Activated CD4-positive, alpha-beta T cell treated with anti-CD3 and anti-CD28 coated beads for 36 hours (primary cell): ENCODE measurements around the gene CPN2. TPM values are rescaled to one million over a fixed set of nuclear protein-coding genes. Genes with fewer than 3 reads are reported as not detected.

ENCODE experiments used
- ATAC-seq: fragments of 200-7000 bp; cut with Tn5 transposase; one replicate; pipeline ENCODE4 v1.10.0; 2021; ENCODE audit warnings: mild to moderate bottlenecking, moderate library complexity
- CTCF ChIA-PET: fragments of 350-600 bp; sonication (Branson Sonifier 250); formaldehyde crosslinking; loops from one replicate; lab custom pipeline; 2021; ENCODE audit warnings: antibody characterized with exemption; lab: Charles Lee
- POLR2A ChIA-PET: fragments of 350-600 bp; sonication (Branson Sonifier 250); formaldehyde crosslinking; loops from one replicate; lab custom pipeline; 2021; ENCODE audit warnings: antibody characterized with exemption, inconsistent platforms; lab: Charles Lee
- DNase-seq: peaks from one replicate; pipeline ENCODE4 v3.0.0-alpha.2; 2020
- H3K27ac Mint-ChIP-seq: one replicate; pipeline ENCODE4 v1.8.0; 2021; ENCODE audit warnings: mixed read lengths
- H3K27me3 Mint-ChIP-seq: one replicate; pipeline ENCODE4 v1.8.0; 2021; ENCODE audit warnings: mixed read lengths
- H3K36me3 Mint-ChIP-seq: one replicate; pipeline ENCODE4 v1.8.0; 2021; ENCODE audit warnings: low read depth, mixed read lengths
- H3K4me1 Mint-ChIP-seq: one replicate; pipeline ENCODE4 v1.8.0; 2021; ENCODE audit warnings: mixed read lengths
- H3K4me3 Mint-ChIP-seq: one replicate; pipeline ENCODE4 v1.8.0; 2021; ENCODE audit warnings: mild to moderate bottlenecking, moderate library complexity, mixed read lengths
- H3K9me3 Mint-ChIP-seq: one replicate; pipeline ENCODE4 v1.8.0; 2021; ENCODE audit warnings: low read depth, mixed read lengths
- intact Hi-C, 2 experiments: fragments of 100-400 bp; cut with DNase I in 1 of 2; cut with micrococcal nuclease in 1 of 2; formaldehyde crosslinking; loops; one replicate each; pipeline versions ENCODE4 v1.14.2 to v1.15.1; 2022 to 2024; cut with DNase I, micrococcal nuclease
- total RNA-seq, 2 experiments: library from RNA; stranded (reverse); gene quantifications; one replicate each; pipeline ENCODE4 v1.2.3, GENCODE V29; 2021

CPN2 gene
- total RNA-seq, 2 experiments from 2014 or later: not detected

GRCh38 chr3:194352667-194353246 is 1.6 kb upstream of the CPN2 start:
- ATAC-seq (no peak), DNase-seq (no peak)
- POLR2A ChIA-PET: no interaction called here
- Mint-ChIP-seq H3K4me1 (no peaks in the 10 kb centered on the region), H3K36me3 (no peaks in the 10 kb centered on the region), H3K27me3 (no peaks in the 10 kb centered on the region), H3K4me3 (no peak overlapping the region), H3K9me3 (no peaks in the 10 kb centered on the region), H3K27ac (no peak overlapping the region)
- CTCF ChIA-PET: interaction anchor here (1.3 kb wide), 1 partner anchor 8 kb away, joined by 3 read pairs; no protein-coding TSS in a partner anchor
- intact Hi-C loops: no loop called here

DNA sequence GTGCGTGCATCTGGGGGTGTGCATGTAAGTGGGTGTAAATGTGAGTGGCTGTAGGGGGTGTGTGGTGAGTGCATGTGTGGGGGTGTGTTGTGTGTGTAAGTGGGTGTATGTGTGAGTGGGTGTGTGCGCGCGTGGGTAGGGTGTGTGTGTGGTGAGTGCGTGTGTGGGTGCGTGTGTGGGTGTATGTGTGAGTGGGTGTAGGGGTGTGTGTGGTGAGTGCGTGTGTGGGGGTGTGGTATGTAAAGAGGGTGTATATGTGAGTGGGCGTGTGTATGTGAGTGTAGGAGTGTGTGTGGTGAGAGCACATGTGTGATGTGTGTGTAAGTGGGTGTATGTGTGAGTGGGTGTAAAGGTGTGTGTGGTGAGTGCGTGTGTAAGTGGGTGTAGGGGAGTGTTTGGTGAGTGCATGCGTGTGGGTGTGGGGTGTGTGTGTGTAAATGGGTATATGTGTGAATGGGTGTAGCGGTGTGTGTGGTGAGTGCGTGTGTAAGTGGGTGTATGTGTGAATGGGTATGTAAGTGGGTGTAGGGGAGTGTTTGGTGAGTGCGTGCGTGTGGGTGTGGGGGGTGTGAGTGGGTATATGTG is 916 bp upstream of the CPN2 start:
- Mint-ChIP-seq H3K27ac (no peak overlapping the region), H3K27me3 (no peaks in the 10 kb centered on the region), H3K4me3 (no peak overlapping the region), H3K9me3 (no peaks in the 10 kb centered on the region), H3K4me1 (no peaks in the 10 kb centered on the region), H3K36me3 (no peaks in the 10 kb centered on the region)
- CTCF ChIA-PET: interaction anchor here (0.6 kb wide), 1 partner anchor 758 kb away, joined by 3 read pairs; no protein-coding TSS in a partner anchor
- no peak for DNase-seq
- no peak for ATAC-seq
- intact Hi-C loops: no loop called here
- POLR2A ChIA-PET: no interaction called here

- CTCF ChIA-PET: interaction anchor here (0.8 to 1.3 kb wide), 4 partner anchors 9 to 244 kb away, joined by 3 to 4 read pairs (median 3); no protein-coding TSS in a partner anchor
- no peaks in the 10 kb centered on the region for H3K9me3 Mint-ChIP-seq
- no peak overlapping the region for H3K4me3 Mint-ChIP-seq
- ATAC-seq (no peak), DNase-seq (no peak)
- no peaks in the 10 kb centered on the region for H3K27me3 Mint-ChIP-seq
- intact Hi-C loops: no loop called here
- no peak overlapping the region for H3K27ac Mint-ChIP-seq
- POLR2A ChIA-PET: interaction anchor here (0.6 kb wide), 1 partner anchor 170 kb away, joined by 3 read pairs; no protein-coding TSS in a partner anchor
- H3K4me1 Mint-ChIP-seq: no peaks in the 10 kb centered on the region
- no peaks in the 10 kb centered on the region for H3K36me3 Mint-ChIP-seq
Measured at GRCh38 chr3:194350726-194351071, 429 bp downstream of the CPN2 start.

GRCh38 chr3:194348354-194348753 is 2.8 kb downstream of the CPN2 start:
- DNase-seq (no peak), ATAC-seq (no peak)
- H3K27me3 Mint-ChIP-seq: peaks cover 2% of the 10 kb centered on the region
- no peak overlapping the region for H3K4me3 Mint-ChIP-seq
- no peaks in the 10 kb centered on the region for H3K36me3 Mint-ChIP-seq
- no peaks in the 10 kb centered on the region for H3K4me1 Mint-ChIP-seq
- intact Hi-C loops: no loop called here
- no peak overlapping the region for H3K27ac Mint-ChIP-seq
- no peaks in the 10 kb centered on the region for H3K9me3 Mint-ChIP-seq
- CTCF ChIA-PET: no interaction called here
- POLR2A ChIA-PET: no interaction called here

- Mint-ChIP-seq H3K9me3 (no peaks in the 10 kb centered on the region), H3K27me3 (peaks cover 2% of the 10 kb centered on the region), H3K27ac (no peak overlapping the region), H3K4me3 (no peak overlapping the region), H3K36me3 (no peaks in the 10 kb centered on the region), H3K4me1 (no peaks in the 10 kb centered on the region)
- DNase-seq (no peak), ATAC-seq (no peak)
- intact Hi-C loops: no loop called here
- ChIA-PET POLR2A (interaction anchor here (0.6 kb wide), 1 partner anchor 561 kb away, joined by 3 read pairs; no protein-coding TSS in a partner anchor), CTCF (interaction anchor here (0.5 to 4.0 kb wide), 9 partner anchors 9 to 179 kb away, joined by 3 to 18 read pairs (median 4); no protein-coding TSS in a partner anchor)
Measured at GRCh38 chr3:194346621-194347020, 4.5 kb downstream of the CPN2 start.

- H3K36me3 Mint-ChIP-seq: no peaks in the 10 kb centered on the region
- H3K27ac Mint-ChIP-seq: no peak overlapping the region
- ChIA-PET CTCF (interaction anchor here (0.5 to 4.0 kb wide), 9 partner anchors 10 to 248 kb away, joined by 3 to 18 read pairs (median 4); no protein-coding TSS in a partner anchor), POLR2A (no interaction called here)
- DNase-seq (no peak), ATAC-seq (no peak)
- intact Hi-C loops: no loop called here
- peaks cover 2% of the 10 kb centered on the region for H3K27me3 Mint-ChIP-seq
- no peak overlapping the region for H3K4me3 Mint-ChIP-seq
- no peaks in the 10 kb centered on the region for H3K4me1 Mint-ChIP-seq
- H3K9me3 Mint-ChIP-seq: no peaks in the 10 kb centered on the region
Measured at GRCh38 chr3:194346035-194346434, 5.1 kb downstream of the CPN2 start.

DNA sequence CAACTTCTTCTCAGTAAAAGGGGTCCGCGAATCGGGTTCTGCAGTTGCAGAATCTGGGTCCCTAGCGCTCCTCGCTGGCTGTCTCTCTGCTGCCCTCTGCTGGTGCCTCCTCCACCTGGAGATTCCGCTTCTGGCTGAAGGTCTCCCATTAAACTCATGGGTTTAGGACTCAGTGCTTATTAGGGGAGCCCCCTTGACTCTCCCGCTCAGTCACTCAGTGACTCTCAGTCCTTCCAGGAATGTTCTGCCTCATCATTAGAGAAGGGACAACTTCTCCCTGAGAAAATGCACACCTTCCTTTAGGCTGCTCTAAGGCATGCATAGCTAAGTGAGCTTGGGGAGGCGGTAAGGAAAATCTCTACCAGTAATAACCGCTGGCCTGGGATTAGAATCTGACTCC is 7.1 kb downstream of the CPN2 start:
- DNase-seq (peak; percentile 87), ATAC-seq (peak; percentile 80)
- ChIA-PET CTCF (interaction anchor here (0.6 to 4.0 kb wide), 34 partner anchors 9 to 678 kb away, joined by 3 to 59 read pairs (median 4); no protein-coding TSS in a partner anchor), POLR2A (no interaction called here)
- Mint-ChIP-seq H3K9me3 (no peaks in the 10 kb centered on the region), H3K27ac (no peak overlapping the region), H3K27me3 (peaks cover 2% of the 10 kb centered on the region), H3K36me3 (no peaks in the 10 kb centered on the region), H3K4me3 (no peak overlapping the region), H3K4me1 (no peaks in the 10 kb centered on the region)
- intact Hi-C loops: loop anchor here in 1 of 2 experiments (1.0 kb wide), 1 partner anchor 60 kb away; no protein-coding TSS in a partner anchor

- H3K27ac Mint-ChIP-seq: no peak overlapping the region
- ATAC-seq: no peak
Measured at GRCh38 chr3:194343561-194343893, 7.6 kb downstream of the CPN2 start.

GRCh38 chr3:194342861-194343560 is 8.1 kb downstream of the CPN2 start:
- DNase-seq (no peak), ATAC-seq (no peak)
- H3K9me3 Mint-ChIP-seq: no peaks in the 10 kb centered on the region
- no peaks in the 10 kb centered on the region for H3K36me3 Mint-ChIP-seq
- H3K27me3 Mint-ChIP-seq: peaks cover 2% of the 10 kb centered on the region
- POLR2A ChIA-PET: no interaction called here
- CTCF ChIA-PET: interaction anchor here (0.6 to 4.0 kb wide), 31 partner anchors 9 to 677 kb away, joined by 3 to 59 read pairs (median 4); no protein-coding TSS in a partner anchor
- H3K27ac Mint-ChIP-seq: no peak overlapping the region
- intact Hi-C loops: no loop called here
- H3K4me3 Mint-ChIP-seq: no peak overlapping the region
- H3K4me1 Mint-ChIP-seq: no peaks in the 10 kb centered on the region

More at GRCh38 chr3:194343561-194343893, 7.6 kb downstream of the CPN2 start:
- intact Hi-C loops: no loop called here
- H3K4me3 Mint-ChIP-seq: no peak overlapping the region
- CTCF ChIA-PET: interaction anchor here (0.6 to 4.0 kb wide), 29 partner anchors 9 to 678 kb away, joined by 3 to 59 read pairs (median 4); no protein-coding TSS in a partner anchor
- no peaks in the 10 kb centered on the region for H3K4me1 Mint-ChIP-seq
- H3K36me3 Mint-ChIP-seq: no peaks in the 10 kb centered on the region
- POLR2A ChIA-PET: no interaction called here
- peaks cover 2% of the 10 kb centered on the region for H3K27me3 Mint-ChIP-seq
- no peak for DNase-seq
- H3K9me3 Mint-ChIP-seq: no peaks in the 10 kb centered on the region

DNA sequence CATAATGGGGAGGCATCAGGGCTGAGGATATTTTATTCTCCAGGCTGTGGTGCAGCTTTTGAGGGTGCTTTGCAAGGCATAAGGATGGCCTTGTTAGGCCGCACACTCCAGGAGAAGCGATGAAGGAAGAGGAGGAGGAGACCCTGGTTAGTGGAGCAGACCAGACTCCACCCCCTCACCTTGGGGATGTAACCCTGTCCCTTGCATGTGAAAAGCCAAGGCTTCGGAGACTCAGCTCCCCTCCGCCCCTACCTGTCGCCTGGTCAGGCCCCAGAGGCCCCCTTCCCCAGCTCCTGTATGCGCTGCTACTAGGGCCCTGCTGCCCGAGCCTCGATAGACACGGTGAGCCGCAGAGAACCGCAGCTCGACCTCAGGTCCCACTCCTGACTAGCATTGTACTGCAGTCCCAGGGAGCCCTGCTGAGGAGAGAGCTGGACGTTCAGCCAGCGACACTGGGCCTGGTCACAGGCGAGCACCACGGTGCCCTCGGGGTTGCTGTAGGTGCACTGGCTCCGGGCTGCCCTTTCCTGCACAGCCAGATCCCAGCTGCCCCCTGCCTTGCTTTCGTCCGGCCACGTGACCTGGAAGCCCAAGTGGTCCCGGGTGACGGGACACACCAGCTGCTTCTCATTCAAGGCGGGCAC is 10.2 kb downstream of the CPN2 start:
- no peak for ATAC-seq
- ChIA-PET POLR2A (no interaction called here), CTCF (interaction anchor here (0.5 to 3.7 kb wide), 5 partner anchors 7 to 152 kb away, joined by 3 to 59 read pairs (median 6); partner anchors contain the start of gene CPN2)
- Mint-ChIP-seq H3K4me3 (no peak overlapping the region), H3K27me3 (peaks cover 9% of the 10 kb centered on the region), H3K27ac (no peak overlapping the region), H3K36me3 (no peaks in the 10 kb centered on the region), H3K9me3 (no peaks in the 10 kb centered on the region), H3K4me1 (no peaks in the 10 kb centered on the region)
- DNase-seq: no peak
- intact Hi-C loops: no loop called here

- POLR2A ChIA-PET: no interaction called here
- Mint-ChIP-seq H3K27me3 (peaks cover 7% of the 10 kb centered on the region), H3K4me3 (no peak overlapping the region), H3K27ac (no peak overlapping the region), H3K4me1 (no peaks in the 10 kb centered on the region), H3K36me3 (no peaks in the 10 kb centered on the region), H3K9me3 (no peaks in the 10 kb centered on the region)
- intact Hi-C loops: no loop called here
- CTCF ChIA-PET: interaction anchor here (1.3 kb wide), 1 partner anchor 63 kb away, joined by 3 read pairs; no protein-coding TSS in a partner anchor
- no peak for ATAC-seq
- no peak for DNase-seq
Measured at GRCh38 chr3:194339840-194340239, 11.3 kb downstream of the CPN2 start.
